Neural cell (in vitro differentiated cells): ENCODE measurements around the gene AGAP3.

Experiments
- EP300 ChIP-seq: fragments of 450-650 bp; conservative IDR thresholded peaks from 2 replicates; pipeline ENCODE4 v1.6.1; 2014; ENCODE audit warnings: antibody characterized with exemption, mild to moderate bottlenecking, moderate library complexity; ENCODE audit not compliant: poor library complexity, severe bottlenecking
- EZH2 ChIP-seq: fragments of 200-600, 300-800 bp; shearing (Covaris generic), sonication (generic); IDR thresholded peaks from 2 replicates; pipeline ENCODE4 v1.6.1; 2014; ENCODE audit warnings: antibody characterized with exemption, low read length, borderline replicate concordance, mild to moderate bottlenecking; ENCODE audit not compliant: insufficient read depth, poor library complexity, severe bottlenecking
- MXI1 ChIP-seq: fragments of 450-650 bp; conservative IDR thresholded peaks from 2 replicates; pipeline ENCODE4 v1.6.1; 2014; ENCODE audit warnings: antibody characterized with exemption, mild to moderate bottlenecking; ENCODE audit not compliant: poor library complexity, severe bottlenecking
- POLR2AphosphoS5 ChIP-seq: IDR thresholded peaks from 2 replicates; pipeline ENCODE4 v1.6.1; 2012
- RAD21 ChIP-seq: fragments of 450-650 bp; conservative IDR thresholded peaks from 2 replicates; pipeline ENCODE4 v1.6.1; 2014; ENCODE audit warnings: antibody characterized with exemption, mild to moderate bottlenecking, moderate library complexity
- SMC3 ChIP-seq: fragments of 450-650 bp; conservative IDR thresholded peaks from 2 replicates; pipeline ENCODE4 v1.6.1; 2014; ENCODE audit warnings: antibody characterized with exemption, mild to moderate bottlenecking, moderate library complexity; ENCODE audit not compliant: poor library complexity
- TF ChIP-seq, protein P1 (sequence below): fragments of 450-650 bp; IDR thresholded peaks from 2 replicates; pipeline ENCODE4 v1.5.1; 2014; ENCODE audit warnings: antibody characterized with exemption, mild to moderate bottlenecking, moderate library complexity; ENCODE audit not compliant: poor library complexity, severe bottlenecking
- TF ChIP-seq, protein P2 (sequence below): IDR thresholded peaks from 2 replicates; pipeline ENCODE4 v1.6.1; 2012; ENCODE audit warnings: borderline replicate concordance

DNA sequence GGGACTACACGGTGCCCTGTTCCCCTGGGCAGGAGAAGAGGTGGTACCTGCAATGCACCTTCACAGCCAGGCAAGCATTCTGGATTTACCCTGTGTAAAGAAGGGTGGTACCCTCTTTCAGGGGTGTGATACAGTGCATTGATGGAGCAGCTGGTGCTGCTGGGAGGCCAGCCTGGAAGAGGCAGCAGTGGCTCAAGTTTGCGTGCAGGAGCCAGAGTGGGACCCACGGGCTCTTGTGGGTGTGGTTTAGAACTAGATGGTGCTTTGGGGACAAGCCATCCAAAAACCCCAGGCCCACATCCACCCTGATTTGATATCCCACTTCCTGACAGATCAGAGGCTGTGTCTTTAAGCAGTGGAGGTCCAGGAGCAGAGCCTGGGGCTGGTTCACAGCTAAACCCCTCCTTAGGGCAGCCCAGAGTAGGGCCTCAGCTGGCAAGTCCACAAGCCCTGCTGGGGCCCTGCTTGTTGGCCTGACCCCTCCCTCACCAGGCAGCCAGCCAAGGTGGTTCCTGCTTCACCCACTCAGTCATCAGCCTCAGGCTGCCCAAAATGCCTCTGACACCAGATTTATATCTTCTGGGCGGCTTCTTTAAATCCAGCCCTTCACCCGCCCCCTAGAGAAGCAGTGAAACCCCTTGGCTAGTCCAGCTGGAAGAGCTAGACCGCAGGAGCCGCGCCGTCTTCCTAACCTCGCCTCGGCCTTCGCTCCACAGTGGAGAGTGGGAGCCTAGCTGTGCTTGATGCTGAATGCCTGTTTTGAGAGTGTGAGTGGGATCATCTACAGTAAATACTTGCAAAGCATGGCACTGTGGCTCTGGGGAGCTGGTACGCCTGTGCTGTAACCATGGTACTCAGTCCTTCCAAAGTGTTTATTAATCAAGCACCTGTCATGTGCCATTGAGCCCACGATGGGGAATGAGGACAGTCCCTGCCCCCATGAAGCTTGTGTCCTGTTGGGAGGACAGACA, 39.4 kb upstream of the AGAP3 start:
- TF ChIP-seq, protein P1, sequence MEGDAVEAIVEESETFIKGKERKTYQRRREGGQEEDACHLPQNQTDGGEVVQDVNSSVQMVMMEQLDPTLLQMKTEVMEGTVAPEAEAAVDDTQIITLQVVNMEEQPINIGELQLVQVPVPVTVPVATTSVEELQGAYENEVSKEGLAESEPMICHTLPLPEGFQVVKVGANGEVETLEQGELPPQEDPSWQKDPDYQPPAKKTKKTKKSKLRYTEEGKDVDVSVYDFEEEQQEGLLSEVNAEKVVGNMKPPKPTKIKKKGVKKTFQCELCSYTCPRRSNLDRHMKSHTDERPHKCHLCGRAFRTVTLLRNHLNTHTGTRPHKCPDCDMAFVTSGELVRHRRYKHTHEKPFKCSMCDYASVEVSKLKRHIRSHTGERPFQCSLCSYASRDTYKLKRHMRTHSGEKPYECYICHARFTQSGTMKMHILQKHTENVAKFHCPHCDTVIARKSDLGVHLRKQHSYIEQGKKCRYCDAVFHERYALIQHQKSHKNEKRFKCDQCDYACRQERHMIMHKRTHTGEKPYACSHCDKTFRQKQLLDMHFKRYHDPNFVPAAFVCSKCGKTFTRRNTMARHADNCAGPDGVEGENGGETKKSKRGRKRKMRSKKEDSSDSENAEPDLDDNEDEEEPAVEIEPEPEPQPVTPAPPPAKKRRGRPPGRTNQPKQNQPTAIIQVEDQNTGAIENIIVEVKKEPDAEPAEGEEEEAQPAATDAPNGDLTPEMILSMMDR: no peak
- TF ChIP-seq POLR2AphosphoS5 (no peak), SMC3 (no peak), EZH2 (no peak), RAD21 (no peak), EP300 (no peak), MXI1 (no peak)
- TF ChIP-seq, protein P2, sequence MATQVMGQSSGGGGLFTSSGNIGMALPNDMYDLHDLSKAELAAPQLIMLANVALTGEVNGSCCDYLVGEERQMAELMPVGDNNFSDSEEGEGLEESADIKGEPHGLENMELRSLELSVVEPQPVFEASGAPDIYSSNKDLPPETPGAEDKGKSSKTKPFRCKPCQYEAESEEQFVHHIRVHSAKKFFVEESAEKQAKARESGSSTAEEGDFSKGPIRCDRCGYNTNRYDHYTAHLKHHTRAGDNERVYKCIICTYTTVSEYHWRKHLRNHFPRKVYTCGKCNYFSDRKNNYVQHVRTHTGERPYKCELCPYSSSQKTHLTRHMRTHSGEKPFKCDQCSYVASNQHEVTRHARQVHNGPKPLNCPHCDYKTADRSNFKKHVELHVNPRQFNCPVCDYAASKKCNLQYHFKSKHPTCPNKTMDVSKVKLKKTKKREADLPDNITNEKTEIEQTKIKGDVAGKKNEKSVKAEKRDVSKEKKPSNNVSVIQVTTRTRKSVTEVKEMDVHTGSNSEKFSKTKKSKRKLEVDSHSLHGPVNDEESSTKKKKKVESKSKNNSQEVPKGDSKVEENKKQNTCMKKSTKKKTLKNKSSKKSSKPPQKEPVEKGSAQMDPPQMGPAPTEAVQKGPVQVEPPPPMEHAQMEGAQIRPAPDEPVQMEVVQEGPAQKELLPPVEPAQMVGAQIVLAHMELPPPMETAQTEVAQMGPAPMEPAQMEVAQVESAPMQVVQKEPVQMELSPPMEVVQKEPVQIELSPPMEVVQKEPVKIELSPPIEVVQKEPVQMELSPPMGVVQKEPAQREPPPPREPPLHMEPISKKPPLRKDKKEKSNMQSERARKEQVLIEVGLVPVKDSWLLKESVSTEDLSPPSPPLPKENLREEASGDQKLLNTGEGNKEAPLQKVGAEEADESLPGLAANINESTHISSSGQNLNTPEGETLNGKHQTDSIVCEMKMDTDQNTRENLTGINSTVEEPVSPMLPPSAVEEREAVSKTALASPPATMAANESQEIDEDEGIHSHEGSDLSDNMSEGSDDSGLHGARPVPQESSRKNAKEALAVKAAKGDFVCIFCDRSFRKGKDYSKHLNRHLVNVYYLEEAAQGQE: no peak
